IMR-90 (cell line): ENCODE measurements around the gene MYOCD.
A peak's percentile ranks its signal among the peaks of the same experiment; 100 is the strongest.

ENCODE experiments used
- BHLHE40 ChIP-seq: fragments of 150-350 bp; IDR thresholded peaks from 2 replicates; pipeline ENCODE4 v1.6.1; 2016; ENCODE audit warnings: mild to moderate bottlenecking, low read depth, low read length
- CTCF ChIP-seq: conservative IDR thresholded peaks from 2 replicates; pipeline ENCODE4 v1.5.1; 2012; ENCODE audit warnings: mild to moderate bottlenecking, low read depth, low read length, improper control_type of control experiment
- RAD21 ChIP-seq: IDR thresholded peaks from 2 replicates; pipeline ENCODE4 v1.6.1; 2012; ENCODE audit warnings: low read length, improper control_type of control experiment

GRCh38 chr17:12789481-12790248 is 124.0 kb downstream of the MYOCD start, which contains the start of gene ARHGAP44:
- 0 out of 2 replicates have a peak, but pooled peaks have one; percentile 13 for TF ChIP-seq RAD21
- TF ChIP-seq CTCF = no peak
- no peak for TF ChIP-seq BHLHE40
